Measurements from ENCODE around the gene BAG5.
A peak's percentile ranks its signal among the peaks of the same experiment; 100 is the strongest.

Gene BAG5

GRCh38 chr14:103594265-103594664 is 31.8 kb upstream of the BAG5 start:
- DNase-seq (ENCODE audit: low read depth, low spot score): peak; percentile 75

GRCh38 chr14:103593577-103593976 is 31.1 kb upstream of the BAG5 start:
- no peak overlapping the region for H3K9ac ChIP-seq (ENCODE audit: insufficient read length)
- no peak overlapping the region for H3K27ac ChIP-seq
- TF ChIP-seq FOXP2 (optimal IDR thresholded peaks at IDR 0.05; ENCODE audit: control extremely low read depth, extremely low read length, insufficient read depth): no peak
- TF ChIP-seq POLR2AphosphoS5 (IDR thresholded peaks at IDR 0.05; ENCODE audit: borderline replicate concordance, low read depth, low read length): no peak
- TF ChIP-seq EZH2 (IDR thresholded peaks at IDR 0.05): no peak
- no peak overlapping the region for H3K4me3 ChIP-seq
- H3K9me3 ChIP-seq (ENCODE audit: low read depth, low read length): no peaks in the 10 kb centered on the region
- H3K36me3 ChIP-seq (ENCODE audit: insufficient read depth, low read length): no peaks in the 10 kb centered on the region
- no peak for DNase-seq (ENCODE audit: low read depth, low spot score)

More at GRCh38 chr14:103594265-103594664, 31.8 kb upstream of the BAG5 start:
- Histone ChIP-seq H3K36me3 (ENCODE audit: insufficient read depth, low read length) (no peaks in the 10 kb centered on the region), H3K4me3 (peak overlapping the region; percentile 59), H3K9ac (ENCODE audit: insufficient read length) (peak overlapping the region; percentile 64), H3K9me3 (ENCODE audit: low read depth, low read length) (no peaks in the 10 kb centered on the region), H3K27ac (peak overlapping the region; percentile 94)
- peak; percentile 37; the same call in 1 of the 2 replicates for TF ChIP-seq POLR2AphosphoS5 (IDR thresholded peaks at IDR 0.05; ENCODE audit: borderline replicate concordance, low read depth, low read length)
- no peak for TF ChIP-seq EZH2 (IDR thresholded peaks at IDR 0.05)
- no peak for TF ChIP-seq FOXP2 (optimal IDR thresholded peaks at IDR 0.05; ENCODE audit: control extremely low read depth, extremely low read length, insufficient read depth)

GRCh38 chr14:103584326-103584915 is 22.0 kb upstream of the BAG5 start:
- H3K4me3 ChIP-seq: no peak overlapping the region
- no peaks in the 10 kb centered on the region for H3K9me3 ChIP-seq (ENCODE audit: low read depth, low read length)
- H3K36me3 ChIP-seq (ENCODE audit: insufficient read depth, low read length): no peaks in the 10 kb centered on the region
- no peak for DNase-seq (ENCODE audit: low read depth, low spot score)
- H3K9ac ChIP-seq (ENCODE audit: insufficient read length): no peak overlapping the region
- no peak overlapping the region for H3K27ac ChIP-seq
- TF ChIP-seq FOXP2 (optimal IDR thresholded peaks at IDR 0.05; ENCODE audit: control extremely low read depth, extremely low read length, insufficient read depth) (no peak), EZH2 (IDR thresholded peaks at IDR 0.05) (no peak), POLR2AphosphoS5 (IDR thresholded peaks at IDR 0.05; ENCODE audit: borderline replicate concordance, low read depth, low read length) (no peak)

GRCh38 chr14:103581954-103582703 is 19.7 kb upstream of the BAG5 start:
- Histone ChIP-seq H3K27ac (no peak overlapping the region), H3K4me3 (no peak overlapping the region), H3K9me3 (ENCODE audit: low read depth, low read length) (no peaks in the 10 kb centered on the region), H3K9ac (ENCODE audit: insufficient read length) (no peak overlapping the region), H3K36me3 (ENCODE audit: insufficient read depth, low read length) (peaks cover 6% of the 10 kb centered on the region; the same call in 1 of the 2 replicates)
- TF ChIP-seq POLR2AphosphoS5 (IDR thresholded peaks at IDR 0.05; ENCODE audit: borderline replicate concordance, low read depth, low read length) (no peak), EZH2 (IDR thresholded peaks at IDR 0.05) (no peak), FOXP2 (optimal IDR thresholded peaks at IDR 0.05; ENCODE audit: control extremely low read depth, extremely low read length, insufficient read depth) (no peak)
- no peak for DNase-seq (ENCODE audit: low read depth, low spot score)

- no peak overlapping the region for H3K27ac ChIP-seq
- no peak overlapping the region for H3K9ac ChIP-seq (ENCODE audit: insufficient read length)
- no peaks in the 10 kb centered on the region for H3K9me3 ChIP-seq (ENCODE audit: low read depth, low read length)
- H3K36me3 ChIP-seq (ENCODE audit: insufficient read depth, low read length): peaks cover 6% of the 10 kb centered on the region; the same call in 1 of the 2 replicates
- TF ChIP-seq EZH2 (IDR thresholded peaks at IDR 0.05) (no peak), FOXP2 (optimal IDR thresholded peaks at IDR 0.05; ENCODE audit: control extremely low read depth, extremely low read length, insufficient read depth) (no peak), POLR2AphosphoS5 (IDR thresholded peaks at IDR 0.05; ENCODE audit: borderline replicate concordance, low read depth, low read length) (no peak)
- DNase-seq (ENCODE audit: low read depth, low spot score): no peak
- H3K4me3 ChIP-seq: no peak overlapping the region
These were observed 18.7 kb upstream of the BAG5 start for GRCh38 chr14:103581206-103581605.

GRCh38 chr14:103578401-103579075 is 16.1 kb upstream of the BAG5 start:
- Histone ChIP-seq H3K27ac (no peak overlapping the region), H3K9ac (ENCODE audit: insufficient read length) (no peak overlapping the region), H3K4me3 (no peak overlapping the region), H3K36me3 (ENCODE audit: insufficient read depth, low read length) (peaks cover 16% of the 10 kb centered on the region; the same call in 1 of the 2 replicates), H3K9me3 (ENCODE audit: low read depth, low read length) (no peaks in the 10 kb centered on the region)
- no peak for DNase-seq (ENCODE audit: low read depth, low spot score)
- TF ChIP-seq FOXP2 (optimal IDR thresholded peaks at IDR 0.05; ENCODE audit: control extremely low read depth, extremely low read length, insufficient read depth): no peak
- no peak for TF ChIP-seq EZH2 (IDR thresholded peaks at IDR 0.05)
- no peak for TF ChIP-seq POLR2AphosphoS5 (IDR thresholded peaks at IDR 0.05; ENCODE audit: borderline replicate concordance, low read depth, low read length)

GRCh38 chr14:103576371-103577024 is 14.0 kb upstream of the BAG5 start:
- Histone ChIP-seq H3K4me3 (peak overlapping the region; percentile 12; the same call in 1 of the 2 replicates), H3K9me3 (ENCODE audit: low read depth, low read length) (no peaks in the 10 kb centered on the region), H3K27ac (no peak overlapping the region), H3K36me3 (ENCODE audit: insufficient read depth, low read length) (peaks cover 20% of the 10 kb centered on the region), H3K9ac (ENCODE audit: insufficient read length) (no peak overlapping the region)
- peak; percentile 52 for DNase-seq (ENCODE audit: low read depth, low spot score)
- TF ChIP-seq EZH2 (IDR thresholded peaks at IDR 0.05): no peak
- TF ChIP-seq FOXP2 (optimal IDR thresholded peaks at IDR 0.05; ENCODE audit: control extremely low read depth, extremely low read length, insufficient read depth): no peak
- TF ChIP-seq POLR2AphosphoS5 (IDR thresholded peaks at IDR 0.05; ENCODE audit: borderline replicate concordance, low read depth, low read length): no peak

All from SK-N-MC (cell line).